Stimulated activated CD4-positive, alpha-beta T cell treated with anti-CD3 and anti-CD28 coated beads, Interleukin-4, amount 100 ng/mL, for 4 hours (primary cell): Measurements from ENCODE around the gene MYL11.
"Not testable (repeated sequence)": the region's sequence is repeated elsewhere in the genome, so short reads cannot be mapped to it uniquely, and the experiment has no call there.

ENCODE experiments used
- DNase-seq, 2 experiments: peaks; one replicate each; pipeline ENCODE4 v3.0.0-alpha.2; 2020

The MYL11 gene

GRCh38 chr16:30374538-30374937, at the start of gene MYL11:
TSS of gene MYL11 (plus strand) at chr16:30374802. CDS start at chr16:30374858, 56 bp downstream.
- DNase-seq, result no peak

- peak; percentile 79 to 82 for DNase-seq
These were observed 40.1 kb upstream of the MYL11 start for GRCh38 chr16:30334473-30334989.

GRCh38 chr16:30335028-30335597, 39.5 kb upstream of the MYL11 start:
- DNase-seq, result peak; percentile 82

GRCh38 chr16:30335598-30336474, 38.8 kb upstream of the MYL11 start:
- no peak for DNase-seq

GRCh38 chr16:30337964-30338357, 36.6 kb upstream of the MYL11 start:
- not testable (repeated sequence) for DNase-seq

GRCh38 chr16:30338715-30339114, 35.9 kb upstream of the MYL11 start:
- DNase-seq, result not testable (repeated sequence)

GRCh38 chr16:30340621-30341020, 34.0 kb upstream of the MYL11 start:
- DNase-seq, result no peak

- not testable (repeated sequence) for DNase-seq
These were observed 32.6 kb upstream of the MYL11 start for GRCh38 chr16:30341971-30342370.

GRCh38 chr16:30342751-30343490, 31.7 kb upstream of the MYL11 start:
- DNase-seq, result no peak

- DNase-seq, result not testable (repeated sequence)
These were observed 31.1 kb upstream of the MYL11 start for GRCh38 chr16:30343491-30343820.

- DNase-seq, result no peak
These were observed 28.3 kb upstream of the MYL11 start for GRCh38 chr16:30346286-30346685.

- DNase-seq, result no peak
These were observed 26.5 kb upstream of the MYL11 start for GRCh38 chr16:30348113-30348512.

GRCh38 chr16:30348929-30349328, 25.7 kb upstream of the MYL11 start:
- DNase-seq, result no peak

GRCh38 chr16:30349675-30350074, 24.9 kb upstream of the MYL11 start:
- DNase-seq, result no peak

- DNase-seq, result no peak
These were observed 24.3 kb upstream of the MYL11 start for GRCh38 chr16:30350134-30350871.

GRCh38 chr16:30351001-30351441, 23.6 kb upstream of the MYL11 start:
- no peak for DNase-seq

- no peak for DNase-seq
These were observed 22.8 kb upstream of the MYL11 start for GRCh38 chr16:30351586-30352419.

- DNase-seq, result no peak
These were observed 21.9 kb upstream of the MYL11 start for GRCh38 chr16:30352488-30353401.

- DNase-seq, result no peak
These were observed 21.0 kb upstream of the MYL11 start for GRCh38 chr16:30353438-30354129.
